Epithelial cell of proximal tubule (primary cell): ENCODE results near the gene ATG7. TPM values are rescaled to one million over a fixed set of nuclear protein-coding genes. Genes with fewer than 3 reads are reported as not detected.
A peak's percentile ranks its signal among the peaks of the same experiment; 100 is the strongest.
"Not testable (repeated sequence)": the region's sequence is repeated elsewhere in the genome, so short reads cannot be mapped to it uniquely, and the experiment has no call there.

Source experiments
- DNase-seq: peaks from one replicate; pipeline ENCODE4 v3.0.0-alpha.2; 2011; ENCODE audit warnings: low read depth
- H3K4me3 ChIP-seq: 2 replicates; pipeline ENCODE4 v1.5.1; 2011; ENCODE audit warnings: low read depth, mild to moderate bottlenecking, low read length
- total RNA-seq: library from RNA; depleted of rRNA; stranded (reverse); fragments of >200 nt; gene quantifications from 2 replicates; pipeline ENCODE4 v1.2.3, GENCODE V29; 2015
- TF ChIP-seq, protein P1 (sequence below): conservative IDR thresholded peaks from 2 replicates; pipeline ENCODE4 v1.5.1; 2012; ENCODE audit warnings: low read depth, mild to moderate bottlenecking, low read length

ATG7 gene
- total RNA-seq, 1 donor from 2014 or later, result 68.5 TPM

DNA sequence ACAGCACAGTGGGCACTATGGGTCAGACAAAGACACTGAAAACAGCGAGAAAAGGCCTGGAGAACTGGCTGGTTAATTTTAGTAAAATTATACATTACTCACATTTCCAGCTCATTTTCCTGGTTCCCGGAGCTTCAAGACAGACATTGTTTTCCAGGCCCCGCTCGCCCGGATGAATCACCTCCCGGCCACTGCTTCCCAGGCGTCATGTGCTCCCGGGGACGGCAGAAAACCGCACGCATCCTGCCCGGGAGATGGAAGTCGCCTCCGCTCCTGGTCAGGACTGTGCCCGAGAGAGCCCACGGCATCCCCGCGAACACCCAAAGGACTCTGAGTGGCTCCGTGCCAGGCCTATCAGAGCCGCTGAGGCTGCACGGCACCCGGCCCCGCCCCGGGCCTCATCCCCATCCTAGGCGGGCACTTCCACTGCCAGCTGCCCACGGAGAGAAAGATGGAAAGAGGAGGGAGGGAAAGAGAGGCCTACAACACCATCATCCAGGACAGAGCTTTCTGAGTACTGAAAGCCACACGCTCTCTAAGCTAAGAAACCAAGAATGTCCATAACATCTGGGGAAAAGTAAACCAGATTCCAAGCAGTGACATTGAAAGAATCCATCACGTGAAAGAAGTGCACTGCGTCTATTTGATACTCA, 296.4 kb downstream of the ATG7 start:
- H3K4me3 ChIP-seq, result peak overlapping the region; percentile 25
- no peak for DNase-seq
- TF ChIP-seq, protein P1, sequence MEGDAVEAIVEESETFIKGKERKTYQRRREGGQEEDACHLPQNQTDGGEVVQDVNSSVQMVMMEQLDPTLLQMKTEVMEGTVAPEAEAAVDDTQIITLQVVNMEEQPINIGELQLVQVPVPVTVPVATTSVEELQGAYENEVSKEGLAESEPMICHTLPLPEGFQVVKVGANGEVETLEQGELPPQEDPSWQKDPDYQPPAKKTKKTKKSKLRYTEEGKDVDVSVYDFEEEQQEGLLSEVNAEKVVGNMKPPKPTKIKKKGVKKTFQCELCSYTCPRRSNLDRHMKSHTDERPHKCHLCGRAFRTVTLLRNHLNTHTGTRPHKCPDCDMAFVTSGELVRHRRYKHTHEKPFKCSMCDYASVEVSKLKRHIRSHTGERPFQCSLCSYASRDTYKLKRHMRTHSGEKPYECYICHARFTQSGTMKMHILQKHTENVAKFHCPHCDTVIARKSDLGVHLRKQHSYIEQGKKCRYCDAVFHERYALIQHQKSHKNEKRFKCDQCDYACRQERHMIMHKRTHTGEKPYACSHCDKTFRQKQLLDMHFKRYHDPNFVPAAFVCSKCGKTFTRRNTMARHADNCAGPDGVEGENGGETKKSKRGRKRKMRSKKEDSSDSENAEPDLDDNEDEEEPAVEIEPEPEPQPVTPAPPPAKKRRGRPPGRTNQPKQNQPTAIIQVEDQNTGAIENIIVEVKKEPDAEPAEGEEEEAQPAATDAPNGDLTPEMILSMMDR, result no peak

GRCh38 chr3:11569156-11569741, 297.1 kb downstream of the ATG7 start:
- H3K4me3 ChIP-seq, result no peak overlapping the region
- TF ChIP-seq, protein P1, result no peak

GRCh38 chr3:11570251-11570650, 298.1 kb downstream of the ATG7 start:
- TF ChIP-seq, protein P1, result no peak
- no peak overlapping the region for H3K4me3 ChIP-seq
- DNase-seq, result no peak

More at GRCh38 chr3:11569156-11569741, 297.1 kb downstream of the ATG7 start:
- no peak for DNase-seq

GRCh38 chr3:11570789-11571495, 298.7 kb downstream of the ATG7 start:
- no peak overlapping the region for H3K4me3 ChIP-seq
- no peak for DNase-seq
- TF ChIP-seq, protein P1, result no peak

DNA sequence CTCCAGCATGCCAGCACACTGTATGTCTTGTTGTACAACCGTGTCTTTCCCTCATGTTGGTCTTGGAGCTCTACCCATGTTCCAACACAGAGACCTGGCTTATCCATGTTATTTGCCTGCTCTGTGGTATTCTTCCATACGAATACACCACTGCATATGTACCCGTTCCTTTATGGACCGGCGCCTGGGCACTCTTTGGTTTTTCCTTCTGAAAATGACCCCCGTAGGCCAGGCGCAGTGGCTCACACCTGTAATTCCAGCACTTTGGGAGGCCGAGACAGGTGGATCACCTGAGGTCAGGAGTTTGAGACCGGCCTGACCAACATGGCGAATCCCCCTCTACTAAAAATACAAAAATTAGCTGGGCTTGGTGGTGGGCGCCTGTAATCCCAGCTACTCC, 300.5 kb downstream of the ATG7 start:
- not testable (repeated sequence) for DNase-seq, H3K4me3 ChIP-seq

DNA sequence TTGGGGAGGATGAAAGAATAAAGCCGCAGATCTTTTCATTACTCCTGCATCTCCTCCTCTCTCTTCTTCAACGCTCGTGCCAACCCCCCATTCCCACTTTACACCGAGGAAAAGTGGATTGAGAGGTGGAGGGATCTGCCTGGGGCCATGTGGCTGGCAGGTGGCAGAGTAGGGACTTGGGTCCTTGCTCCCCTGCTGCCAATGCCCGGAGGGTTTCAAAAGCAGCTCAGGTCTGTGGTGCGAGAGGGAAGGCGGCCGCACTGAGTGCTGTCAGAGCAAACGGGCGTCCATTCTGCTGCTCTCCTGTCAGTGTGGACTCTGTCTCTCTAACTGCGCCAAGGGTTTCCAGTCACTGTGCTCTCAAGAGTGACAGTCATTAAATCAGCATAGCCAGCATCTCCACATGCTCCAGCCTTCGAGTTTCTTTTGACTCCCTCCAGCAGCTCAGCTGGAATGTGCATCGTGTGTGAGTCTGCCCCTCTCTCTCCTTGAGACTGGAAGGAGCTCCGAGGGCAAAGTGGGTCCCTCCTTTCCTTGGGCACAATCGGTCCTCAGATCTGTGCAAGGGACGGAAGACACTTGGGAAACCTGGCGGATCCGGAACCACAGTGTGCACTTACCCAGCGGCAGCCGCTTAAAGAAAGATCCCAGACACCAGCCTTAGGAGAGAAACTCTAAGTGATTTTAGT, 302.9 kb downstream of the ATG7 start:
- H3K4me3 ChIP-seq, result no peak overlapping the region
- TF ChIP-seq, protein P1, result no peak
- DNase-seq, result no peak

GRCh38 chr3:11575677-11576076, 303.5 kb downstream of the ATG7 start:
- no peak for DNase-seq
- H3K4me3 ChIP-seq, result no peak overlapping the region
- TF ChIP-seq, protein P1, result no peak
